HG02588 (cell line): ENCODE data around the gene CPNE9.
"Not testable (repeated sequence)": the region's sequence is repeated elsewhere in the genome, so short reads cannot be mapped to it uniquely, and the experiment has no call there.

ENCODE experiments used
- ATAC-seq: cut with Tn5 transposase; IDR thresholded peaks from one replicate; pipeline ENCODE4 v1.9.1; 2021; ENCODE audit warnings: mild to moderate bottlenecking, moderate library complexity; ENCODE audit not compliant: unreplicated experiment

CPNE9 gene

DNA sequence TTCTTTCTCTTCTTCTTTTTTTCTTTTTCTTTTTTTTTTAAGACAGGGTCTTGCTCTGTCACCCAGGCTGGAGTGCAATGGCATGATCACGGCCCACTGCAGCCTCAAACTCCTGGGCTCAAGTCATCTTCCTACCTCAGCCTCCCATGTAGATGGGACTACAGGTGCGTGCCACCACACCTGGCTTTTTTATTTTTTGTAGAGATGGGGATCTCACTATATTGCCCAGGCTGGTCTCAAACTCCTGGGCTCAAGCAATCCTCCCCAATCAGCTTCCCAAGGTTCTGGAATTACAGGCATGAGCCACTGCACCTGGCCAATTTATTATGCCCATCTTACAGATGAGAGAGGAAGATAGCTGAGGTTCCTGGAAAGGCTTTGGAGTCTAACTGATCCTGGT, 67.4 kb downstream of the CPNE9 start:
- not testable (repeated sequence) for ATAC-seq

- no peak for ATAC-seq
These were observed 73.5 kb downstream of the CPNE9 start for GRCh38 chr3:9776896-9777693.

- ATAC-seq = no peak
These were observed 74.0 kb downstream of the CPNE9 start for GRCh38 chr3:9777694-9778021.

DNA sequence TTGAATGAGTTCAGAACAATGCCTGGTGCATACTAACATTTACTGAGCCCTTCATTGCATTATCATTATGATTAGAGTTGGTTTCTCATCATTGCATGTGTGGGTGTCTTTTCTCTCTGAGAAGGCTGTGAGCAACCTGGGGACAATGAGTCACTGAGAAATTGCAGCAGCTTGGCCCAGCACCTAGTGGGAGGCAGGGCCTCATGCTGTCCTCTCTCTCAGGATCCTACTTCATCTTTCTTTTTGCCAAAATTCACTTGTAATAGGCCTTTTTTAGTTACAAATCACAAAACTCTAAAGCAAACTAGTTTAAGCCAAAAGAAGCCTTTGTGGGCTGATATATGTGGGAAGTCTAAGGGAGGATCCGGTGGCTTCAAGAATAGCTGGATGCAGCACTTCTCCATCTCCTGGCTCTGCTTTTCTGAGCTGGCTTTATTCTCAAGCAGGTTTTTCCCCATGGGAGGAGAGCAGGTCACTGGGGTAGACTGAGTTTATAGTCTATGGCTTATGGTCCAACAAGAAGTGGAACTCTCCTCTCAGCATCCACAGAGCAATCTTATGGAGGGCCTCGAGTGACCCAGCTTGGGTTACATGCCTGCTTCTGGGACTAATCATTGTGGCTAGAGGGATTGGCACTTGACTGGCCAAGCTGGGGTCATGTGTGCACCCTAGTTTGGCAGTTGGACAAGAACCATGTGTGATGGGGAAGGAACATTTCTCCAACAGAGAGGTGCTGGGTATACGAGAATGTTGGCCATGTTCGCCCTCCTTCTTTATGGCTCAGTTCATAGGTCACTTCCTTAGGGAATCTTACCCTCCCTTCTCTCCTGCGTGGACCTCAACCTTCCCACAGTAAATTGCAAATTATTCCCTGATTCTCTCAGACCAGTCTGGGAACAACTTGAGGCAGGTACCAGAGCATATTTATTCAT, 74.8 kb downstream of the CPNE9 start:
- no peak for ATAC-seq

GRCh38 chr3:9779075-9779593, 75.5 kb downstream of the CPNE9 start:
- no peak for ATAC-seq
